ENCODE results near the gene DTNB. TPM values are rescaled to one million over a fixed set of nuclear protein-coding genes. Genes with fewer than 3 reads are reported as not detected.

The DTNB gene
- total and polyA plus RNA-seq, 10 of the 15 experiments (the other 5 are each of a cell fraction or from before 2014, with no cell fraction given): 4.5 to 30.6 (median 11.9) TPM

GRCh38 chr2:25567406-25567805, 106.0 kb downstream of the DTNB start:
- ATAC-seq (peak; percentile 85), DNase-seq (ENCODE audit: low read depth, low spot score) (peak; percentile 67), FAIRE-seq (no peak)
- intact Hi-C loops (cut with micrococcal nuclease; ENCODE audit: unreplicated experiment): loop anchor here (1.0 to 10.0 kb wide), 9 partner anchors 45 to 593 kb away; partner anchors contain the start of genes DNAJC27 and DNMT3A
- no peaks in the 10 kb centered on the region for H3K79me2 ChIP-seq (ENCODE audit: control insufficient read depth, insufficient read depth, low read length)
- RAD21 ChIA-PET (ENCODE audit: unreplicated experiment): interaction anchor here (0.9 to 4.0 kb wide), 32 partner anchors 10 to 592 kb away, joined by 3 to 35 read pairs (median 7); partner anchors contain the start of gene DNMT3A
- peak overlapping the region; percentile 70 for H3K4me2 ChIP-seq (ENCODE audit: control insufficient read depth, insufficient read depth)
- CTCF ChIA-PET: interaction anchor here (0.8 to 3.9 kb wide), 43 partner anchors 10 to 594 kb away, joined by 3 to 41 read pairs (median 5); partner anchors contain the start of gene DNMT3A
- no peaks in the 10 kb centered on the region for H3K27me3 ChIP-seq (replicated peaks in 1 of 2; ENCODE audit: control insufficient read depth in 2 of 2, insufficient read depth in 2 of 2, low read length in 1 of 2)
- no peaks in the 10 kb centered on the region; the same call in 2 of the 3 replicates for H3K9me3 ChIP-seq (replicated peaks; ENCODE audit: control insufficient read depth, insufficient read depth, low read length)
- WGBS (ENCODE audit: insufficient coverage, insufficient replicate concordance, low lambda C conversion rate, missing lambda C conversion rate): 0% methylated on average over 1 of the region's 1 CpG
- H3K36me3 ChIP-seq (ENCODE audit: control insufficient read depth in 2 of 2, insufficient read depth in 2 of 2, low read length in 1 of 2): no peaks in the 10 kb centered on the region
- POLR2A ChIA-PET: interaction anchor here (1.1 to 1.6 kb wide), 6 partner anchors 43 to 252 kb away, joined by 3 to 8 read pairs (median 4); no protein-coding TSS in a partner anchor
- H3K4me1 ChIP-seq (ENCODE audit: control insufficient read depth, insufficient read depth, low read length): peaks cover 23% of the 10 kb centered on the region
- no TSS peak for BruUV-seq (replicated peaks)
- no peak overlapping the region for H3K9ac ChIP-seq (ENCODE audit: control insufficient read depth, insufficient read depth, low read length)
- in situ Hi-C loops (cut with MboI): no loop called here
- H2AFZ ChIP-seq (ENCODE audit: control insufficient read depth, low read depth, low read length): peak overlapping the region; percentile 77
- SMC1A ChIA-PET (ENCODE audit: uncharacterized antibody, unreplicated experiment): interaction anchor here (0.6 to 4.0 kb wide), 41 partner anchors 10 to 592 kb away, joined by 3 to 33 read pairs (median 6); partner anchors contain the start of genes DNMT3A and POMC
- peak overlapping the region; percentile 75 for H3K27ac ChIP-seq (ENCODE audit: control insufficient read depth, insufficient read depth)
- no peaks in the 10 kb centered on the region for H4K20me1 ChIP-seq (ENCODE audit: control insufficient read depth, insufficient read depth)
- H3K4me3 ChIP-seq: no peak overlapping the region
- TF ChIP-seq FOXM1 (IDR thresholded peaks at IDR 0.05; ENCODE audit: low read depth, low read length) (0 out of 2 replicates have a peak, but pooled peaks have one; percentile 50), E2F4 (IDR thresholded peaks at IDR 0.05; ENCODE audit: low read depth, low read length) (no peak), ATF7 (IDR thresholded peaks at IDR 0.05; ENCODE audit: low read depth) (0 out of 2 replicates have a peak, but pooled peaks have one; percentile 9), NKRF (conservative IDR thresholded peaks at IDR 0.05) (no peak), SMARCA5 (IDR thresholded peaks at IDR 0.05) (no peak), ZZZ3 (IDR thresholded peaks at IDR 0.05; ENCODE audit: control insufficient read depth, insufficient read length, low read depth) (no peak), MLLT1 (IDR thresholded peaks at IDR 0.05) (no peak), CTCF (IDR thresholded peaks at IDR 0.05 in 2 of 3, conservative IDR thresholded peaks at IDR 0.05 in 1 of 3; ENCODE audit: control insufficient read depth in 2 of 3, extremely low read depth in 1 of 3, insufficient read depth in 1 of 3, low read depth in 3 of 3, low read length in 3 of 3) (peak; percentile 47 to 68 (median 60)), RAD21 (IDR thresholded peaks at IDR 0.05; ENCODE audit: insufficient read depth, low read depth, low read length) (peak; percentile 78), SMAD5 (IDR thresholded peaks at IDR 0.05; ENCODE audit: low read depth) (no peak), CEBPB (IDR thresholded peaks at IDR 0.05; ENCODE audit: borderline replicate concordance in 1 of 2, low read depth in 2 of 2, low read length in 2 of 2) (no peak), MYB (IDR thresholded peaks at IDR 0.05; ENCODE audit: borderline replicate concordance, low read depth, low read length) (no peak)

All from GM12878 (cell line).